Neural cell (in vitro differentiated cells): ENCODE data around the gene ZC3H7A. TPM values are rescaled to one million over a fixed set of nuclear protein-coding genes. Genes with fewer than 3 reads are reported as not detected.

Source experiments
- H2AFZ ChIP-seq: fragments of 200-600, 300-800 bp; sonication (generic), shearing (Covaris generic); 2 replicates; pipeline ENCODE4 v1.6.0; 2014; ENCODE audit warnings: low read depth, mild to moderate bottlenecking, antibody characterized with exemption, low read length, moderate library complexity
- H3F3A ChIP-seq: fragments of 200-600 bp; shearing (Covaris generic); 2 replicates; pipeline ENCODE4 v1.6.1; 2016; ENCODE audit warnings: mild to moderate bottlenecking, moderate library complexity, mixed read lengths, antibody characterized with exemption, low read length; ENCODE audit not compliant: insufficient read depth, poor library complexity, severe bottlenecking
- H3K27ac ChIP-seq: fragments of 200-600, 300-800 bp; sonication (generic), shearing (Covaris generic); 2 replicates; pipeline ENCODE4 v1.5.1; 2014; ENCODE audit warnings: mild to moderate bottlenecking, low read length, moderate library complexity
- H3K27me3 ChIP-seq: fragments of 300-800, 200-600 bp; sonication (generic), shearing (Covaris generic); 2 replicates; pipeline ENCODE4 v1.6.0; 2014; ENCODE audit warnings: mild to moderate bottlenecking, low read depth, low read length, moderate library complexity; ENCODE audit not compliant: insufficient read depth
- H3K36me3 ChIP-seq: fragments of 300-800, 200-600 bp; sonication (generic), shearing (Covaris generic); 2 replicates; pipeline ENCODE4 v1.5.1; 2014; ENCODE audit warnings: mild to moderate bottlenecking, antibody characterized with exemption, low read length, moderate library complexity; ENCODE audit not compliant: insufficient read depth
- H3K4me2 ChIP-seq: fragments of 300-800, 200-600 bp; sonication (generic), shearing (Covaris generic); 2 replicates; pipeline ENCODE4 v1.6.0; 2014; ENCODE audit warnings: mild to moderate bottlenecking, low read length
- H3K4me3 ChIP-seq: fragments of 300-800, 200-600 bp; sonication (generic), shearing (Covaris generic); 2 replicates; pipeline ENCODE4 v1.5.1; 2014; ENCODE audit warnings: mild to moderate bottlenecking, low read length, moderate library complexity
- H3K79me2 ChIP-seq: fragments of 200-600 bp; shearing (Covaris generic); replicated peaks from 2 replicates; pipeline ENCODE4 v1.6.0; 2014; ENCODE audit warnings: mild to moderate bottlenecking, low read length, moderate library complexity; ENCODE audit not compliant: insufficient read depth
- H3K9ac ChIP-seq: fragments of 300-800, 200-600 bp; sonication (generic), shearing (Covaris generic); 2 replicates; pipeline ENCODE4 v1.6.1; 2016; ENCODE audit warnings: mild to moderate bottlenecking, low read length, mixed read lengths
- H3K9me2 ChIP-seq: fragments of 200-600 bp; shearing (Covaris generic); 2 replicates; pipeline ENCODE4 v1.6.1; 2016; ENCODE audit warnings: mild to moderate bottlenecking, low read length, mixed read lengths; ENCODE audit not compliant: insufficient read depth
- H3K9me3 ChIP-seq: fragments of 200-600, 300-800 bp; sonication (generic), shearing (Covaris generic); 2 replicates; pipeline ENCODE4 v1.6.1; 2016; ENCODE audit warnings: mild to moderate bottlenecking, mixed run types, low read length, moderate library complexity, mixed read lengths
- H4K20me1 ChIP-seq: fragments of 200-600 bp; shearing (Covaris generic); 2 replicates; pipeline ENCODE4 v1.6.1; 2016; ENCODE audit warnings: mild to moderate bottlenecking, mixed run types; ENCODE audit not compliant: insufficient read depth
- CTCF ChIP-seq: fragments of 450-650 bp; IDR thresholded peaks from 2 replicates; pipeline ENCODE4 v1.5.1; 2014; ENCODE audit warnings: antibody characterized with exemption, mild to moderate bottlenecking, moderate library complexity; ENCODE audit not compliant: poor library complexity, severe bottlenecking
- EP300 ChIP-seq: fragments of 450-650 bp; conservative IDR thresholded peaks from 2 replicates; pipeline ENCODE4 v1.6.1; 2014; ENCODE audit warnings: antibody characterized with exemption, mild to moderate bottlenecking, moderate library complexity; ENCODE audit not compliant: poor library complexity, severe bottlenecking
- EZH2 ChIP-seq: fragments of 200-600, 300-800 bp; shearing (Covaris generic), sonication (generic); IDR thresholded peaks from 2 replicates; pipeline ENCODE4 v1.6.1; 2014; ENCODE audit warnings: antibody characterized with exemption, low read length, borderline replicate concordance, mild to moderate bottlenecking; ENCODE audit not compliant: insufficient read depth, poor library complexity, severe bottlenecking
- MXI1 ChIP-seq: fragments of 450-650 bp; conservative IDR thresholded peaks from 2 replicates; pipeline ENCODE4 v1.6.1; 2014; ENCODE audit warnings: antibody characterized with exemption, mild to moderate bottlenecking; ENCODE audit not compliant: poor library complexity, severe bottlenecking
- POLR2AphosphoS5 ChIP-seq: IDR thresholded peaks from 2 replicates; pipeline ENCODE4 v1.6.1; 2012
- RAD21 ChIP-seq: fragments of 450-650 bp; conservative IDR thresholded peaks from 2 replicates; pipeline ENCODE4 v1.6.1; 2014; ENCODE audit warnings: antibody characterized with exemption, mild to moderate bottlenecking, moderate library complexity
- SMC3 ChIP-seq: fragments of 450-650 bp; conservative IDR thresholded peaks from 2 replicates; pipeline ENCODE4 v1.6.1; 2014; ENCODE audit warnings: antibody characterized with exemption, mild to moderate bottlenecking, moderate library complexity; ENCODE audit not compliant: poor library complexity
- TAF1 ChIP-seq: IDR thresholded peaks from 2 replicates; pipeline ENCODE4 v1.6.1; 2012; ENCODE audit warnings: low read depth
- polyA plus RNA-seq: library from polyadenylated mRNA; depleted of rRNA; stranded (reverse); fragments of >200 nt; gene quantifications from 2 replicates; pipeline ENCODE4 v1.2.3, GENCODE V29; 2014
- TF ChIP-seq, protein P1 (sequence below): IDR thresholded peaks from 2 replicates; pipeline ENCODE4 v1.6.1; 2012; ENCODE audit warnings: borderline replicate concordance

The ZC3H7A gene
- polyA plus RNA-seq, 1 donor from 2014 or later = 67.7 TPM

- no peaks in the 10 kb centered on the region for H3F3A ChIP-seq
- H3K9ac ChIP-seq = no peak overlapping the region
- H3K4me3 ChIP-seq = no peak overlapping the region
- H4K20me1 ChIP-seq = no peaks in the 10 kb centered on the region
- peaks cover 12% of the 10 kb centered on the region for H3K79me2 ChIP-seq
- peaks cover 4% of the 10 kb centered on the region for H3K36me3 ChIP-seq
- H3K4me2 ChIP-seq = no peak overlapping the region
- H2AFZ ChIP-seq = no peak overlapping the region
- H3K9me3 ChIP-seq = no peaks in the 10 kb centered on the region
- H3K27ac ChIP-seq = no peak overlapping the region
- H3K27me3 ChIP-seq = no peaks in the 10 kb centered on the region
- no peaks in the 10 kb centered on the region for H3K9me2 ChIP-seq
- no peak for TF ChIP-seq RAD21
- TF ChIP-seq MXI1 = no peak
These were observed 18.0 kb downstream of the ZC3H7A start for GRCh38 chr16:11779074-11779473.

DNA sequence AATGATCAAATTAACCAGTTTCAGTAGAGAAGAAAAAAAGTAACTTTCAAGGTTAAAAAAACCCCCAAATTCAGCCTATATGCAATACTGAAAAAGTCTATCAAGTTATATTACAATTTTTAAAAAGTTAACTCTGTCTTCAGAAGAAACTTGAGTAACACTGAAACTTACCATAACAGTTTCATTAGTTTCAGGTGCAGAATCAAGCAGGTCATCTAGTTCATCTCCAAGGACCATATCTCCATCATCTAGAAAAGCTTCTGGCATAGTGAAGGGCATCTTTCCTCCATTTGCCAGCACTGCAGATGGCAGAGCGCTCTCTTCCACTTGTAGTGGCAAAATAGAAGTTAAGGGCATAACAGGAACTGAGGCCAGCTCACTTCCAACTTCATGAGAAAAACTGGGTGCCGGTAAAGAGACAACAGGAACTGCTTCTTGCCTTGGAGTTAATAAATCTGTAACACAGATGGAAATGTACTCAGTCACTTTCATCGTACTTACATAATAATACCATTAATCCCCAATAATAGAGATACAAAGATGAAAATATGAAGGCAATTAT is 22.9 kb downstream of the ZC3H7A start:
- H3F3A ChIP-seq = no peaks in the 10 kb centered on the region
- no peak overlapping the region for H3K9ac ChIP-seq
- no peak overlapping the region for H2AFZ ChIP-seq
- H3K79me2 ChIP-seq = no peaks in the 10 kb centered on the region
- no peak for TF ChIP-seq EZH2
- TF ChIP-seq SMC3 = no peak
- TF ChIP-seq, protein P1, sequence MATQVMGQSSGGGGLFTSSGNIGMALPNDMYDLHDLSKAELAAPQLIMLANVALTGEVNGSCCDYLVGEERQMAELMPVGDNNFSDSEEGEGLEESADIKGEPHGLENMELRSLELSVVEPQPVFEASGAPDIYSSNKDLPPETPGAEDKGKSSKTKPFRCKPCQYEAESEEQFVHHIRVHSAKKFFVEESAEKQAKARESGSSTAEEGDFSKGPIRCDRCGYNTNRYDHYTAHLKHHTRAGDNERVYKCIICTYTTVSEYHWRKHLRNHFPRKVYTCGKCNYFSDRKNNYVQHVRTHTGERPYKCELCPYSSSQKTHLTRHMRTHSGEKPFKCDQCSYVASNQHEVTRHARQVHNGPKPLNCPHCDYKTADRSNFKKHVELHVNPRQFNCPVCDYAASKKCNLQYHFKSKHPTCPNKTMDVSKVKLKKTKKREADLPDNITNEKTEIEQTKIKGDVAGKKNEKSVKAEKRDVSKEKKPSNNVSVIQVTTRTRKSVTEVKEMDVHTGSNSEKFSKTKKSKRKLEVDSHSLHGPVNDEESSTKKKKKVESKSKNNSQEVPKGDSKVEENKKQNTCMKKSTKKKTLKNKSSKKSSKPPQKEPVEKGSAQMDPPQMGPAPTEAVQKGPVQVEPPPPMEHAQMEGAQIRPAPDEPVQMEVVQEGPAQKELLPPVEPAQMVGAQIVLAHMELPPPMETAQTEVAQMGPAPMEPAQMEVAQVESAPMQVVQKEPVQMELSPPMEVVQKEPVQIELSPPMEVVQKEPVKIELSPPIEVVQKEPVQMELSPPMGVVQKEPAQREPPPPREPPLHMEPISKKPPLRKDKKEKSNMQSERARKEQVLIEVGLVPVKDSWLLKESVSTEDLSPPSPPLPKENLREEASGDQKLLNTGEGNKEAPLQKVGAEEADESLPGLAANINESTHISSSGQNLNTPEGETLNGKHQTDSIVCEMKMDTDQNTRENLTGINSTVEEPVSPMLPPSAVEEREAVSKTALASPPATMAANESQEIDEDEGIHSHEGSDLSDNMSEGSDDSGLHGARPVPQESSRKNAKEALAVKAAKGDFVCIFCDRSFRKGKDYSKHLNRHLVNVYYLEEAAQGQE = no peak
- TF ChIP-seq TAF1 = no peak
- no peak for TF ChIP-seq CTCF
- TF ChIP-seq POLR2AphosphoS5 = no peak
- TF ChIP-seq EP300 = no peak
- no peak for TF ChIP-seq MXI1
- no peak for TF ChIP-seq RAD21
- H3K9me3 ChIP-seq = no peaks in the 10 kb centered on the region
- no peak overlapping the region for H3K4me3 ChIP-seq
- H3K36me3 ChIP-seq = peaks cover 9% of the 10 kb centered on the region
- H3K4me2 ChIP-seq = no peak overlapping the region
- H4K20me1 ChIP-seq = no peaks in the 10 kb centered on the region
- H3K9me2 ChIP-seq = no peaks in the 10 kb centered on the region
- H3K27ac ChIP-seq = no peak overlapping the region
- H3K27me3 ChIP-seq = no peaks in the 10 kb centered on the region
